K562 (cell line): ENCODE data around the gene FOXN1. TPM values are rescaled to one million over a fixed set of nuclear protein-coding genes. Genes with fewer than 3 reads are reported as not detected.

Source experiments
- ATAC-seq: fragments of 200-7000 bp; cut with Tn5 transposase; 3 replicates; pipeline ENCODE4 v1.9.1; 2020; ENCODE audit warnings: moderate library complexity
- BruUV-seq: library from RNA; stranded (reverse); fragments of 400-500 nt; replicated peaks from 2 replicates; lab custom pipeline; 2021; lab: Mats Ljungman, UMichigan
- CTCF ChIA-PET: fragments of 300-600 bp; formaldehyde crosslinking; extraction: SDS; loops from one replicate; lab custom pipeline; 2021; ENCODE audit warnings: low intra/inter-chr PET ratio; lab: Yijun Ruan, JAX
- POLR2A ChIA-PET: fragments of 300-600, 350-650 bp; sonication (Branson Sonifier 250); formaldehyde crosslinking; extraction: SDS; loops from one replicate; lab custom pipeline; 2021; ENCODE audit warnings: antibody characterized with exemption, inconsistent platforms; lab: Yijun Ruan, JAX
- DNase-seq, 4 experiments: peaks; one replicate each; pipeline versions ENCODE4 v3.0.0 to v3.0.0-alpha.2; 2011 to 2018; ENCODE audit warnings: low spot score in 3 of 4, mixed read lengths in 3 of 4; ENCODE audit errors: extremely low read depth in 1 of 4
- FAIRE-seq: peaks from 2 replicates; lab custom pipeline; 2011; peaks lifted over from hg19 to GRCh38; lab: Jason Lieb, UNC
- H2AFZ ChIP-seq: 2 replicates; pipeline ENCODE4 v1.6.0; 2011; ENCODE audit warnings: low read depth, low read length, control low read depth, inconsistent platforms
- H3K27ac ChIP-seq: fragments of 200-600 bp; 3 replicates; pipeline ENCODE4 v1.8.0; 2011; ENCODE audit warnings: low read depth, mild to moderate bottlenecking, control low read depth, inconsistent platforms, low read length, moderate library complexity, mixed read lengths; ENCODE audit errors: extremely low read depth
- H3K27me3 ChIP-seq, 2 experiments: fragments of 300-600 bp in 1 of 2; 2 replicates in 1 of 2; 3 replicates in 1 of 2; pipeline versions ENCODE4 v1.6.0 to v1.8.0; 2011; ENCODE audit warnings: inconsistent platforms in 2 of 2, low read length in 2 of 2, mild to moderate bottlenecking in 1 of 2, mixed read lengths in 1 of 2, moderate library complexity in 1 of 2; ENCODE audit not compliant: control insufficient read depth in 2 of 2, insufficient read depth in 2 of 2
- H3K36me3 ChIP-seq: fragments of 300-600 bp; 3 replicates; pipeline ENCODE4 v1.8.0; 2011; ENCODE audit warnings: mild to moderate bottlenecking, low read length, inconsistent platforms; ENCODE audit not compliant: control insufficient read depth, insufficient read depth
- H3K4me1 ChIP-seq, 2 experiments: fragments of 200-600 bp in 1 of 2; replicated peaks in 1 of 2; 2 replicates in 1 of 2; 3 replicates in 1 of 2; pipeline versions ENCODE4 v1.5.1 to v1.8.0; 2011; ENCODE audit warnings: inconsistent platforms in 2 of 2, low read length in 2 of 2, mild to moderate bottlenecking in 1 of 2, mixed read lengths in 1 of 2, moderate library complexity in 1 of 2; ENCODE audit not compliant: control insufficient read depth in 2 of 2, insufficient read depth in 2 of 2
- H3K4me2 ChIP-seq: 2 replicates; pipeline ENCODE4 v1.6.1; 2011; ENCODE audit warnings: low read length, control low read depth, inconsistent platforms, mixed read lengths; ENCODE audit not compliant: insufficient read depth
- H3K4me3 ChIP-seq: fragments of 200-600 bp; sonication (generic), shearing (Covaris generic); 2 replicates; pipeline ENCODE4 v1.5.1; 2016; ENCODE audit warnings: control low read depth, inconsistent platforms
- H3K79me2 ChIP-seq: fragments of 200-600 bp; 3 replicates; pipeline ENCODE4 v1.8.0; 2011; ENCODE audit warnings: low read length, inconsistent platforms; ENCODE audit not compliant: control insufficient read depth, insufficient read depth
- H3K9ac ChIP-seq, 2 experiments: 2 replicates each; pipeline versions ENCODE4 v1.6.0 to v1.6.1; 2011; ENCODE audit warnings: low read depth in 2 of 2, low read length in 2 of 2, control low read depth in 1 of 2, inconsistent platforms in 1 of 2, mild to moderate bottlenecking in 1 of 2, mixed read lengths in 1 of 2; ENCODE audit not compliant: insufficient read depth in 1 of 2
- H3K9me1 ChIP-seq: one replicate; pipeline ENCODE4 v1.6.0; 2011; ENCODE audit warnings: inconsistent platforms, mild to moderate bottlenecking, low read length, moderate library complexity; ENCODE audit not compliant: control insufficient read depth, insufficient read depth
- H3K9me3 ChIP-seq: replicated peaks from 2 replicates; pipeline ENCODE4 v1.5.1; 2011; ENCODE audit warnings: low read depth, low read length, inconsistent platforms; ENCODE audit not compliant: control insufficient read depth, insufficient read depth
- H4K20me1 ChIP-seq: replicated peaks from 2 replicates; pipeline ENCODE4 v1.6.1; 2011; ENCODE audit warnings: low read length, inconsistent platforms, mixed read lengths; ENCODE audit not compliant: control insufficient read depth, insufficient read depth
- BRD9 ChIP-seq: fragments of 450-650 bp; IDR thresholded peaks from 2 replicates; pipeline ENCODE4 v1.6.1; 2018; ENCODE audit warnings: low read depth; ENCODE audit not compliant: partially characterized antibody
- ESRRA ChIP-seq: fragments of 450-650 bp; IDR thresholded peaks from 2 replicates; pipeline ENCODE4 v1.6.1; 2014; ENCODE audit warnings: low read depth, mild to moderate bottlenecking, moderate library complexity, borderline replicate concordance
- FOXM1 ChIP-seq, 2 experiments: fragments of 450-650 bp in 1 of 2; sonication (generic) in 1 of 2; formaldehyde crosslinking in 1 of 2; IDR thresholded peaks; 2 replicates each; pipeline versions ENCODE4 v1.6.1 to v1.9.0; 2017 to 2022; ENCODE audit warnings: low read depth in 2 of 2, mild to moderate bottlenecking in 2 of 2, missing genetic modification reagents in 1 of 2, moderate library complexity in 1 of 2
- HDAC2 ChIP-seq: fragments of 450-650 bp; IDR thresholded peaks from 2 replicates; pipeline ENCODE4 v1.6.1; 2016; ENCODE audit warnings: mild to moderate bottlenecking
- HNRNPH1 ChIP-seq: fragments of 200-400 bp; formaldehyde crosslinking; optimal IDR thresholded peaks from 2 replicates; pipeline ENCODE3; 2017; ENCODE audit warnings: low read depth, mild to moderate bottlenecking, low read length, moderate library complexity
- ILK ChIP-seq: fragments of 450-650 bp; IDR thresholded peaks from 2 replicates; pipeline ENCODE4 v1.6.1; 2016; ENCODE audit warnings: missing genetic modification characterization, low read depth, mild to moderate bottlenecking, missing compliant biosample characterization, moderate library complexity, borderline replicate concordance
- NCOR1 ChIP-seq: fragments of 450-650 bp; IDR thresholded peaks from 2 replicates; pipeline ENCODE4 v1.6.1; 2016; ENCODE audit warnings: mild to moderate bottlenecking, moderate library complexity
- NFIC ChIP-seq: fragments of 450-650 bp; IDR thresholded peaks from 2 replicates; pipeline ENCODE4 v1.6.1; 2017; ENCODE audit warnings: mild to moderate bottlenecking, inconsistent platforms
- PKNOX1 ChIP-seq: fragments of 450-650 bp; IDR thresholded peaks from 2 replicates; pipeline ENCODE4 v1.6.1; 2016
- PREB ChIP-seq: sonication (generic); formaldehyde crosslinking; IDR thresholded peaks from 2 replicates; pipeline ENCODE4 v1.8.1; 2023; ENCODE audit warnings: mild to moderate bottlenecking, missing genetic modification reagents
- ZBTB26 ChIP-seq: fragments of 450-650 bp; formaldehyde crosslinking; IDR thresholded peaks from 2 replicates; pipeline ENCODE4 v1.4.0; 2022; ENCODE audit warnings: missing genetic modification characterization
- ZNF354B ChIP-seq: fragments of 250-450 bp; sonication (Bioruptor Pico); IDR thresholded peaks from 2 replicates; pipeline ENCODE4 v1.4.0; 2020
- WGBS: fragments of 100-300 bp; shearing (Covaris generic); methylation state at CpG from one replicate; pipeline ENCODE4 v1.1.6; 2016; ENCODE audit warnings: low coverage, mixed read lengths; ENCODE audit not compliant: insufficient coverage; ENCODE audit errors: missing lambda C conversion rate; 5-methylcytosine and 5-hydroxymethylcytosine counted together
- in situ Hi-C: fragments of 300-500 bp; cut with MboI; formaldehyde crosslinking; loops from 4 replicates; pipeline ENCODE4 v1.15.0; 2018; ENCODE audit warnings: inconsistent platforms, mixed read lengths
- intact Hi-C: fragments of 100-400 bp; cut with micrococcal nuclease; formaldehyde crosslinking; loops from 2 replicates; pipeline ENCODE4 v1.14.2; 2022
- polyA plus RNA-seq, 8 experiments: library from polyadenylated mRNA; depleted of rRNA in 4 of 8; stranded (reverse) in 5 of 8; unstranded in 3 of 8; fragments of >200 nt; fragmentation: Nextera tagmentation in 2 of 8; fragmentation: Illumina TruSeq in 1 of 8; extraction: Ambion mirVana in 2 of 8; extraction: Trizol in 1 of 8; gene quantifications; 2 replicates each; pipeline versions ENCODE4 v1.2.1 to v1.2.3, GENCODE V29; 2011 to 2014; ENCODE audit warnings: inconsistent platforms in 1 of 8, missing spikeins in 1 of 8
- total RNA-seq, 7 experiments: library from RNA; depleted of rRNA in 6 of 7; stranded (reverse); fragments of >200 nt in 6 of 7; fragmentation: Illumina TruSeq in 2 of 7; extraction: Trizol in 2 of 7; gene quantifications; 2 replicates each; pipeline versions ENCODE4 v1.2.1 to v1.2.3, GENCODE V29; 2011 to 2021; ENCODE audit warnings: low replicate concordance in 1 of 7

Gene FOXN1
- total and polyA plus RNA-seq, 9 of the 15 experiments (the other 6 are each of a cell fraction or from before 2014, with no cell fraction given), result not detected

GRCh38 chr17:28523876-28524275 lies 17.7 kb downstream of the FOXN1 start:
- H3K4me1 ChIP-seq, result peaks cover 29 to 58% of the 10 kb centered on the region in 2 experiments; a peak in 4 of 5 replicates
- H3K27me3 ChIP-seq, result peaks cover 3 to 25% of the 10 kb centered on the region in 2 experiments; a peak in 3 of 5 replicates
- in situ Hi-C loops, result no loop called here
- H4K20me1 ChIP-seq, result no peaks in the 10 kb centered on the region
- DNase-seq, result no peak
- H3K79me2 ChIP-seq, result no peaks in the 10 kb centered on the region
- CTCF ChIA-PET, result no interaction called here
- no peak for FAIRE-seq
- H3K9me1 ChIP-seq, result no peaks in the 10 kb centered on the region
- no peak overlapping the region for H3K4me3 ChIP-seq
- peaks cover 8% of the 10 kb centered on the region for H3K9me3 ChIP-seq
- H2AFZ ChIP-seq, result no peak overlapping the region
- ATAC-seq, result no peak
- POLR2A ChIA-PET, result interaction anchor here (0.6 kb wide), 1 partner anchor 549 kb away, joined by 3 read pairs; no protein-coding TSS in a partner anchor
- no peak overlapping the region for H3K27ac ChIP-seq
- no peak overlapping the region for H3K4me2 ChIP-seq
- intact Hi-C loops, result no loop called here
- 25% methylated on average over 14 of the region's 15 CpGs for WGBS
- H3K36me3 ChIP-seq, result no peaks in the 10 kb centered on the region
- TF ChIP-seq ESRRA (no peak), BRD9 (no peak), ILK (tag) (no peak), FOXM1 (IDR thresholded peaks at IDR 0.05; ENCODE audit: low read depth) (no peak), FOXM1 (CRISPR knock-in tag; IDR thresholded peaks at IDR 0.05; ENCODE audit: low read depth) (no peak), HDAC2 (no peak), HNRNPH1 (no peak), ZBTB26 (CRISPR knock-in tag) (no peak), NCOR1 (no peak), PREB (CRISPR knock-in tag) (no peak), ZNF354B (CRISPR knock-in tag) (no peak), PKNOX1 (no peak), NFIC (no peak)
- BruUV-seq, result no TSS peak
- H3K9ac ChIP-seq, result no peak overlapping the region; a peak in 1 of 4 replicates
